Measurements from ENCODE around the gene GRIK4. TPM values are rescaled to one million over a fixed set of nuclear protein-coding genes. Genes with fewer than 3 reads are reported as not detected.
"Not testable (repeated sequence)": the region's sequence is repeated elsewhere in the genome, so short reads cannot be mapped to it uniquely, and the experiment has no call there.

Gene GRIK4
- total and polyA plus RNA-seq, 9 of the 15 experiments (the other 6 are each of a cell fraction or from before 2014, with no cell fraction given) = not detected

- TF ChIP-seq ZNF316 (IDR thresholded peaks at IDR 0.05) (peak; percentile 74), ZNF165 (CRISPR knock-in tag; IDR thresholded peaks at IDR 0.05; ENCODE audit: borderline replicate concordance) (no peak), YY1 (IDR thresholded peaks at IDR 0.05; ENCODE audit: borderline replicate concordance in 1 of 3, control insufficient read depth in 1 of 3, extremely low read depth in 1 of 3, insufficient read depth in 3 of 3, insufficient read length in 1 of 3, insufficient replicate concordance in 2 of 3, low read depth in 1 of 3, low read length in 2 of 3) (no peak), ZEB2 (IDR thresholded peaks at IDR 0.05) (no peak), MAFG (tag; conservative IDR thresholded peaks at IDR 0.05) (peak; percentile 46; the same call in 1 of the 2 replicates), MAFF (IDR thresholded peaks at IDR 0.05; ENCODE audit: low read length) (no peak), ZNF354B (CRISPR knock-in tag; IDR thresholded peaks at IDR 0.05) (no peak), NR3C1 (CRISPR knock-in tag; IDR thresholded peaks at IDR 0.05) (no peak), C11orf30 (IDR thresholded peaks at IDR 0.05; ENCODE audit: low read depth) (peak; percentile 67), MBD1 (CRISPR knock-in tag; IDR thresholded peaks at IDR 0.05) (no peak)
- TF ChIP-seq, protein P1, sequence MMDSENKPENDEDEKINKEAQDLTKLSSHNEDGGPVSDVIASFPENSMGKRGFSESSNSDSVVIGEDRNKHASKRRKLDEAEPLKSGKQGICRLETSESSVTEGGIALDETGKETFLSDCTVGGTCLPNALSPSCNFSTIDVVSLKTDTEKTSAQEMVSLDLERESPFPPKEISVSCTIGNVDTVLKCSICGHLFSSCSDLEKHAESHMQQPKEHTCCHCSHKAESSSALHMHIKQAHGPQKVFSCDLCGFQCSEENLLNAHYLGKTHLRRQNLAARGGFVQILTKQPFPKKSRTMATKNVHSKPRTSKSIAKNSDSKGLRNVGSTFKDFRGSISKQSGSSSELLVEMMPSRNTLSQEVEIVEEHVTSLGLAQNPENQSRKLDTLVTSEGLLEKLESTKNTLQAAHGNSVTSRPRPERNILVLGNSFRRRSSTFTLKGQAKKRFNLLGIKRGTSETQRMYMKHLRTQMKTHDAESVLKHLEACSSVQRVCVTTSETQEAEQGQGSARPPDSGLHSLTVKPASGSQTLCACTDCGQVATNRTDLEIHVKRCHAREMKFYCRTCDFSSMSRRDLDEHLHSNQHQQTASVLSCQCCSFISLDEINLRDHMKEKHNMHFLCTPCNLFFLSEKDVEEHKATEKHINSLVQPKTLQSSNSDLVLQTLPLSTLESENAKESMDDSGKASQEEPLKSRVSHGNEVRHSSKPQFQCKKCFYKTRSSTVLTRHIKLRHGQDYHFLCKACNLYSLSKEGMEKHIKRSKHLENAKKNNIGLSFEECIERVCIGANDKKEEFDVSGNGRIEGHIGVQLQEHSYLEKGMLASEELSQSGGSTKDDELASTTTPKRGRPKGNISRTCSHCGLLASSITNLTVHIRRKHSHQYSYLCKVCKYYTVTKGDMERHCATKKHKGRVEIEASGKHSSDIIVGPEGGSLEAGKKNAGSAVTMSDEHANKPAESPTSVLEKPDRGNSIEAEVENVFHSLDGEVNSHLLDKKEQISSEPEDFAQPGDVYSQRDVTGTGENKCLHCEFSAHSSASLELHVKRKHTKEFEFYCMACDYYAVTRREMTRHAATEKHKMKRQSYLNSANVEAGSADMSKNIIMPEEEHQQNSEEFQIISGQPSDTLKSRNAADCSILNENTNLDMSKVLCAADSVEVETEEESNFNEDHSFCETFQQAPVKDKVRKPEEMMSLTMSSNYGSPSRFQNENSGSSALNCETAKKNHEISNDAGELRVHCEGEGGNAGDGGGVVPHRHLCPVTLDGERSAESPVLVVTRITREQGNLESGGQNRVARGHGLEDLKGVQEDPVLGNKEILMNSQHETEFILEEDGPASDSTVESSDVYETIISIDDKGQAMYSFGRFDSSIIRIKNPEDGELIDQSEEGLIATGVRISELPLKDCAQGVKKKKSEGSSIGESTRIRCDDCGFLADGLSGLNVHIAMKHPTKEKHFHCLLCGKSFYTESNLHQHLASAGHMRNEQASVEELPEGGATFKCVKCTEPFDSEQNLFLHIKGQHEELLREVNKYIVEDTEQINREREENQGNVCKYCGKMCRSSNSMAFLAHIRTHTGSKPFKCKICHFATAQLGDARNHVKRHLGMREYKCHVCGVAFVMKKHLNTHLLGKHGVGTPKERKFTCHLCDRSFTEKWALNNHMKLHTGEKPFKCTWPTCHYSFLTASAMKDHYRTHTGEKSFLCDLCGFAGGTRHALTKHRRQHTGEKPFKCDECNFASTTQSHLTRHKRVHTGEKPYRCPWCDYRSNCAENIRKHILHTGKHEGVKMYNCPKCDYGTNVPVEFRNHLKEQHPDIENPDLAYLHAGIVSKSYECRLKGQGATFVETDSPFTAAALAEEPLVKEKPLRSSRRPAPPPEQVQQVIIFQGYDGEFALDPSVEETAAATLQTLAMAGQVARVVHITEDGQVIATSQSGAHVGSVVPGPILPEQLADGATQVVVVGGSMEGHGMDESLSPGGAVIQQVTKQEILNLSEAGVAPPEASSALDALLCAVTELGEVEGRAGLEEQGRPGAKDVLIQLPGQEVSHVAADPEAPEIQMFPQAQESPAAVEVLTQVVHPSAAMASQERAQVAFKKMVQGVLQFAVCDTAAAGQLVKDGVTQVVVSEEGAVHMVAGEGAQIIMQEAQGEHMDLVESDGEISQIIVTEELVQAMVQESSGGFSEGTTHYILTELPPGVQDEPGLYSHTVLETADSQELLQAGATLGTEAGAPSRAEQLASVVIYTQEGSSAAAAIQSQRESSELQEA (IDR thresholded peaks at IDR 0.05; ENCODE audit: low read depth) = no peak
Measured at GRCh38 chr11:121031167-121031566, 519.6 kb downstream of the GRIK4 start (continued).

- H3K9me1 ChIP-seq (ENCODE audit: control insufficient read depth, insufficient read depth, low read length); H2AFZ ChIP-seq (ENCODE audit: low read depth, low read length); H3K4me2 ChIP-seq (ENCODE audit: insufficient read depth, low read length); FAIRE-seq; H3K4me1 ChIP-seq (replicated peaks in 1 of 2; ENCODE audit: control insufficient read depth in 2 of 2, insufficient read depth in 2 of 2, low read length in 2 of 2); H4K20me1 ChIP-seq (replicated peaks; ENCODE audit: control insufficient read depth, insufficient read depth, low read length); DNase-seq (ENCODE audit: extremely low read depth in 1 of 4, low spot score in 3 of 4); ATAC-seq; intact Hi-C loops (cut with micrococcal nuclease); H3K79me2 ChIP-seq (ENCODE audit: control insufficient read depth, insufficient read depth, low read length); H3K36me3 ChIP-seq (ENCODE audit: control insufficient read depth, insufficient read depth, low read length); H3K9me3 ChIP-seq (replicated peaks; ENCODE audit: control insufficient read depth, insufficient read depth, low read depth, low read length); H3K27ac ChIP-seq (ENCODE audit: extremely low read depth, low read depth, low read length); H3K4me3 ChIP-seq; H3K9ac ChIP-seq (ENCODE audit: insufficient read depth in 1 of 2, low read depth in 2 of 2, low read length in 2 of 2); H3K27me3 ChIP-seq (ENCODE audit: control insufficient read depth in 2 of 2, insufficient read depth in 2 of 2, low read length in 2 of 2); in situ Hi-C loops (cut with MboI); BruUV-seq (replicated peaks): not testable (repeated sequence)
- ChIA-PET CTCF (ENCODE audit: low intra/inter-chr PET ratio) (interaction anchor here (0.7 kb wide), 1 partner anchor 164 kb away, joined by 4 read pairs; no protein-coding TSS in a partner anchor), POLR2A (interaction anchor here (0.6 kb wide), 1 partner anchor 91 kb away, joined by 3 read pairs; no protein-coding TSS in a partner anchor)
- 30% methylated on average over 3 of the region's 4 CpGs for WGBS (ENCODE audit: insufficient coverage, low coverage, missing lambda C conversion rate)
Measured at GRCh38 chr11:121031648-121032047, 520.1 kb downstream of the GRIK4 start.

Measured in K562 (cell line).